SK-MEL-5 (cell line): ENCODE results near the gene GRIN2A. TPM values are rescaled to one million over a fixed set of nuclear protein-coding genes. Genes with fewer than 3 reads are reported as not detected.

Experiments used
- DNase-seq: peaks from one replicate; pipeline ENCODE4 v3.0.0-alpha.2; 2016; ENCODE audit warnings: low read depth, low spot score
- in situ Hi-C: cut with HindIII; loops from 2 replicates; pipeline ENCODE4 v1.10.0; 2016; ENCODE audit warnings: low sequenced_read_pairs, high pct_unique_total_duplicates, low pct_unique_long_range_greater_than_20kb
- total RNA-seq: library from RNA; depleted of rRNA; stranded (reverse); fragments of >200 nt; shearing (Covaris generic); gene quantifications from 2 replicates; pipeline ENCODE4 v1.2.3, GENCODE V29; 2014

GRIN2A gene
- total RNA-seq, 1 experiment from 2014 or later: 1.3 TPM

- DNase-seq: no peak
- in situ Hi-C loops: no loop called here
Observed at GRCh38 chr16:10196999-10197398, 14.8 kb upstream of the GRIN2A start.

DNA sequence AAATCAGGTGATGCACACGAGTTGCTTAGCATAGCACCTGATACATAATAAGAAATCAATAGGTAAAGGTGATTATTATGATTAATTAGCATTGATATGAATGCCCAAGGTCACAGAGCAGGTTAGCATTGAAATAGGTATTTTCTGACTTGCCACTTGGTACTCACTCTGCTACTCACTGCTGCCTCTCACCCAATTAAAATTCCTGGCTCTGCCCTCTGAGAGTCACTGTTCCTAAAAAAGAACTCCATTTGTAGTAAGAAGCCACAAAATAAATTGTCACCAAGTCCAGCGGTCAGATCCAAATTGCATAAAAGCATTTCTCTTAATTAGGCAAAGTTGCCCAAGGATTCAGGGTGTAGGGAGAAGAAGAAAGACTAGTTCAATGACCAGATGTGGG is 8.9 kb upstream of the GRIN2A start:
- in situ Hi-C loops: no loop called here
- no peak for DNase-seq

DNA sequence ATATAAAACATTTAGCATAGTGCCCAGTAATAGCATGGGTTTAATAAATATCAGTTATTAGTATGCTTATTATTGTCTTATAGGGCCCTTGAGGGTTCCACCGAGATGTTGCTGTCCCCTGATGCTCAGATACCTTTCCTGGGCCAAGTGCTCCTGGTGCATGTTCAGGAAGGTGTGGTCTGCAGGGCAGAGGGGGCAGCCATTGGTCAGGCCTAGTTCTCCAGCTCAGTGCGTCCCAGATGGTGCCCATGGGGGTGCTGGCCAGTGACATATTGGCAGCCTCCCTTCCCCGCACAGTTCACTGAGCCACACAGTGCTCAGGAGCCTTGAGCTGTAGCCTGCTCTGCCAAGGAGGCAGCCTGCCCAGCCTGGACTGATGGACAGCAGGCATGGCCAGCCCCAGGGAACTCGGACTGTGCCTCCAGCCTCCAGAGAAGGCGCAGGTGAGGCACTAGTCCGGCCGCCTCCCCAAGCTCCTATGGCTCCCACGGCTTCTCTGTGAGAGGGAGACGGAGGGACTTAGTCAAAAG is 7.7 kb upstream of the GRIN2A start:
- in situ Hi-C loops: no loop called here
- no peak for DNase-seq

DNA sequence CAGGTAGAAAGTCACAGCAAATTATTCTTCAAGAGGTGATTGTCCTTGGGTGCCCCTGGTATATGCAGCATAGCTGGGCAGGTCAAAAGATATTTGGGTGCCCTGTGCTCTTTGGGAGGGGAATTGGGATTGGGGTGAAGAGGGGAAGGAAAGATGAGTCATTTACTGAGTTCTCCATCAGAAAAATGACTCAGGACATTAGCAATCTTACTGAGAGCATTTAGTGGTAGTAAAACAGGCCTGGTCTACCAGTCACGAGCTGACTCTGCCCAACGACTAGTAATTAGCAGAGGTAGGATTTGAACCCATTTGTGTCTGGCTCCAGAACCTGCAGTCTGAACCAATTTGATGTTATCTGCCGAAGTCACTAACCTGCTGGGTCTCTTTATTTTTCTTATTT is 6.0 kb upstream of the GRIN2A start:
- in situ Hi-C loops: no loop called here
- no peak for DNase-seq

- peak; percentile 58 for DNase-seq
- in situ Hi-C loops: no loop called here
Observed at GRCh38 chr16:10181196-10182162, 749 bp downstream of the GRIN2A start.

DNA sequence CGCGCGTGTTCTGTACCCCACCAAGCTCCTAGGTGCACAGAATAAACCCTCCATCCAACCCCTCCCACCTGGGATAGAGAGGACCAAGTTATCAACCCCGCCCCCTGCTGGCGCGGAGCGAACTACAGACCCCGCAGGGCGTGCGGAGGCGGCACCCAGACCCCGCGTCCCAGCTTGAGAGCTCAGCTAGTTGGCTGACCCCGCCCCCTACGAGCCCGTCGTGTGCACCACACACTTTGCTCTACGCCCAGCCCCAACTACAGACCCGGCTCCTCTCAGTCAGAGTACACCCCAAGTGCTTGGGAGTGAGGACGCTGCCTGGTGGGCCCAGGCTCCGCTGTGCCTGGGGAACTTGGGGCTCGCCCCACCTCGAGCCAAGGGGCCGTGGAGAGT is 1.5 kb downstream of the GRIN2A start:
- DNase-seq: peak; percentile 16
- in situ Hi-C loops: no loop called here

GRCh38 chr16:10180042-10180770 is 2.0 kb downstream of the GRIN2A start:
- DNase-seq: no peak
- in situ Hi-C loops: no loop called here

DNA sequence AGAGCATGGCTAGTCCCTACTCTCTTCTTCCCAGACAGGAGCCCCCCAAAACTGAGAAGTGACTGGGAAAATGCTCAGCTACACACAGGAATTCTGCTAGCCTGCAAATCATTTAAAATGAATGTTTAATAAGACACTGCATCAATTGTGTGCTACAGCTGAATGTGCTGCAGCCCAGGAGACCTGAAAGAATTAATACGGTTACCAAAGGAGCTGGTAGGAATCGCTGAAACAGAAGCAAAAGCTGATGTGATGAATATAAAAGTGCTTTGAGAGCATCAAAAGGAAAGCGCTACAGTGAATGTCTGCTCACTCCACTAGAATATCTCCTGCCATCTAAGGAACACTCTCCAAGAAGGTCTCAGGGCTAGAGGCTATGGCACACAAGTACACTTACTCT is 3.7 kb downstream of the GRIN2A start:
- DNase-seq: no peak
- in situ Hi-C loops: no loop called here

- in situ Hi-C loops: no loop called here
- DNase-seq: peak; percentile 58
Observed at GRCh38 chr16:10178080-10178479, 4.1 kb downstream of the GRIN2A start.

DNA sequence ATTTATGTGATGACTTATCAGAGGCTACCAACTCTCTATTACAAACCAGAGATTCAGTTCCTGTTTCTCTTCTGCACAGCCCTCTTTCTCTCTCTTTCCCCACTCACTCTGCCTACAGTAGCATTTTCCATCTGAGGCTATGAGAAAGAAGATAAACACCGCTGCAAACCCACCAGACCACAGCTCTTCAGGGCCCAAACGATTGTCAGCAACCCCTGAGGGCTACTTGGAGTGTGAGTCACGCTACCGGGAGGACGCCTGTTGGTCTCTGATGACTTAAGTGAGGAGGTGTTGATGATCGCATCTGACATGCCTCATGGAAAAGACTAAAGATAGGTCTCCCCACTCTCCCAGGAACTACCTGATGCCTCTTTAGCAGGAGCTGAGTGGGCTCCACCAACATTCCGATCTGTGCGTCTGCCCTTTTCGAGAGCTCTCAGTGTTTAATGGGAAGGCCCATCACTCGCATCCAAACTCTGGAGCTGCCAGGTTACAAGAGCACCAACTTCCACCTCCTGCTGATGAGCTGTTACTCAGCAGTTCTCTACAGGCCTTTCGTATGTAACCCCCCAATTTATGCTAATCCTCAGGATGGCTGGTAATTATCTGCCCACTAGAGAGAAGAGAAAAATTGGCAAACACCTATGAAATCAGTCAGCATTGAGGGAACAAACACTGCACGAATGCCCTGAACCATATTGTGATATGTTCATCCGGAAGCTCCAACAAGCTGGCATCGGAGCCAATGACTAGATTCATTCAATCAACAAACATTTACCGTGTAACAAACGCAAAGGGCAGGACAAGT is 9.2 kb downstream of the GRIN2A start:
- no peak for DNase-seq
- in situ Hi-C loops: no loop called here

DNA sequence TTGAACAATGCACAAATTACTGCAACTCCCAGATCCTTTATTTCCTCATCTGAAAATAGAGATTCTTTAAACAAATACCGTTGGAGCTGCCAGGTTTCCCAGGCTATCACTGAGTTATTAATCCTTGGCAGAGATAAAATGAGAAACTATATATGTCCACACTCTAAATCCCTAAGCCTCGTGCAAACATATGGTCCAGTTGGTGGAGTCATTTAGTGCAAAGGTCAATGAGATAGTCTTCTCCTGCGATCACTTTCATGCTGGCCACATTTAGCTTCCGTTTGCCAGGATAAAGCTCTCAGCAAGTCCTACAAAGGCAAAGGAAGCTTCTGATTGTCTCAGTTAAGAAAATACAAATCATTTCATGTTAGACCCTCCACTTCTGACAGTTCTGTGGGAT is 11.0 kb downstream of the GRIN2A start:
- no peak for DNase-seq
- in situ Hi-C loops: no loop called here

- in situ Hi-C loops: no loop called here
- no peak for DNase-seq
Observed at GRCh38 chr16:10169904-10170410, 12.3 kb downstream of the GRIN2A start.

DNA sequence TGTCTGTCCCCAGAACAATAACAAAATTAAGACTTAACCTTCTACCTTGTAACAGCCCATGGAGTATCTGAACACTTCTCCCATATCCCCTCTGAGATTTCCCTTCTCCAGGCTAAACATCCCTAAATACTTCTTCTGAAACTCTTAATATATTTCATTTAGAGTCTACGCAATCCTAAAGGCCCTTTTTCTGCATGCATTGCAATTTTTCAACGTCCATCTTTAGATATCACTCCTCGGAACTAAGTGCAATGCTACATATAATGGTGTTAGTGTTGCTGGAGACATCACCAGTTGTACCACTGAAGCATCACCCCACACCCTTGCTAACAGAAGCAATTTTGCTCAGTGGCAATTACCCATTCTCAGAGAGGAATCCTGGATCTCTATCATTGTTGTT is 13.2 kb downstream of the GRIN2A start:
- DNase-seq: no peak
- in situ Hi-C loops: no loop called here

- DNase-seq: no peak
- in situ Hi-C loops: no loop called here
Observed at GRCh38 chr16:10168258-10168657, 14.0 kb downstream of the GRIN2A start.

DNA sequence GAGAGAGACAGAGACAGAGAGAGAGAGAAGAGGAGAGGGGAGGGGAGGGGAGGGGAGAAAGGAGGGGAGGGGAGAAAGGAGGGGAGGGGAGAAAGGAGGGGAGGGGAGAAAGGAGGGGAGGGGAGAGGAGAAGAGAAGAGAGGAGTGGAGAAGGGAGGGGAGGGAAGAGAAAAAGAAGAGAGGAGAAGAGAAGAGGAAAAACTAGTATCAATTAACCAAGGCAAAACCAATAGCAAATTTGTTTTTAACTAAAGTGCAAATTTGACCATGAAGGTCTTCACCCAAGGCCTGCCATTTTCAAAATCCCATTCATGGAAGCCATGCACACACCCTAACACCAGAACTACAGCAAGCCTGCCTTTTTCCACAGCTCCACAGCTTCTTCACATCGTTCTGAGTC is 16.6 kb downstream of the GRIN2A start:
- in situ Hi-C loops: no loop called here
- no peak for DNase-seq

DNA sequence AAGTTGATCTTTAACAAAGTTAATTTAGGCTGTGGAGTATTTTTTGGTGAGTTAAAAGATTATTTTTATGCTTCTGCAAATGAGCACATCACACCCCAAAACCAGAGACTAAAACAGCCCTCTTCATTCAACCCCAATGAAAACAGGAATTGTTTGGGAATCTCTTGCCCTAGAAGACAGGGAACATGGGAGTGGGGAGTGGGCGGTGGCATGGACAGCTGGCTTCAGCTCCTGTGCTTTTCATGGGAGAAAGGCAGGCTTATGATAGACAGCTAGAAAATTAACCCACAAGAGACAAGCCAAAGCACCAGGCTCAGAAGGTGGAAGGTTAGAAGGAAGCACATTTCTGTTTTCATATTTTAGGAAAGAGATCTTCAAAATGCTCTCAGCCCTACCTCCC is 19.2 kb downstream of the GRIN2A start:
- in situ Hi-C loops: no loop called here
- DNase-seq: no peak

DNA sequence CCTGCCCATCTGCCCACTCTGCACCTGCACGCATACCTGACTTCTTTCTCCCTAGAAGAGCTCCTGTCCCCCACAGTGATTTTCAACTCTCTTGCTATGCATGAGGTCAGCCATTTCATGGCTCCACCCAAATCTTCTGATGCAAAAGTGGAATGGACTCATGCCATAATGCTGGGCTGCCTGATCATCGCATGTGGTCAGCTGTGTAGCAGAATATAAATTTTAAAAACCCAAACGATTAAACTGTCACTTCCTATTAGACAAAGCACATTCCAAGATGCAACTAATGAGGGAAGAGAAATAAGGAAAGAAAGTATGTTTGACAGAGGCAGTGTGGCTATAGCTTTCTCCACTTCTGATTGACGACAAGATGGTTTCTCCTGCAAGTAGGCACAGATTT is 26.1 kb downstream of the GRIN2A start:
- in situ Hi-C loops: no loop called here
- no peak for DNase-seq

- no peak for DNase-seq
- in situ Hi-C loops: no loop called here
Observed at GRCh38 chr16:10154389-10154788, 27.8 kb downstream of the GRIN2A start.
